ENCODE data around the gene DSTN.

DNA sequence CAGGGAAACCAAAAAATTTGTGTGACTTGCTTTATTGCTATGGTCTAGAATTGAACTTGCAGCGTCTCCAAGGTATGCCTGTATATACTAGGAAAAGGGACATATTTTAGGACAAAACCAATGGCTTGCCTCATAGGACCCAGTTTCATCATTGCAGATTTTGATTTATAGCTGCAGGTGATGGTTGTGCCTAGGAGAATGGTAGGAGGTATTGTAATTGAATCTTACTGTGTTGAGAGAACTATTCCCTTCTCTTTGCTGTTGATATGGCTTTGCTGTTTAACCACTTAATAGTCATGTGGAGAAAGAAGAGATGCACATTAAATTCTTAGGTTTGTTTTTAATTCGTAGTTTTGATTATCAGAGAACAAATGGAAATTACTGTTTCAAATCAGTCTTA lies 16.4 kb downstream of the DSTN start:
- TF ChIP-seq, protein P1, sequence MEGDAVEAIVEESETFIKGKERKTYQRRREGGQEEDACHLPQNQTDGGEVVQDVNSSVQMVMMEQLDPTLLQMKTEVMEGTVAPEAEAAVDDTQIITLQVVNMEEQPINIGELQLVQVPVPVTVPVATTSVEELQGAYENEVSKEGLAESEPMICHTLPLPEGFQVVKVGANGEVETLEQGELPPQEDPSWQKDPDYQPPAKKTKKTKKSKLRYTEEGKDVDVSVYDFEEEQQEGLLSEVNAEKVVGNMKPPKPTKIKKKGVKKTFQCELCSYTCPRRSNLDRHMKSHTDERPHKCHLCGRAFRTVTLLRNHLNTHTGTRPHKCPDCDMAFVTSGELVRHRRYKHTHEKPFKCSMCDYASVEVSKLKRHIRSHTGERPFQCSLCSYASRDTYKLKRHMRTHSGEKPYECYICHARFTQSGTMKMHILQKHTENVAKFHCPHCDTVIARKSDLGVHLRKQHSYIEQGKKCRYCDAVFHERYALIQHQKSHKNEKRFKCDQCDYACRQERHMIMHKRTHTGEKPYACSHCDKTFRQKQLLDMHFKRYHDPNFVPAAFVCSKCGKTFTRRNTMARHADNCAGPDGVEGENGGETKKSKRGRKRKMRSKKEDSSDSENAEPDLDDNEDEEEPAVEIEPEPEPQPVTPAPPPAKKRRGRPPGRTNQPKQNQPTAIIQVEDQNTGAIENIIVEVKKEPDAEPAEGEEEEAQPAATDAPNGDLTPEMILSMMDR (conservative IDR thresholded peaks at IDR 0.05; ENCODE audit: low read length): no peak
- no peak for TF ChIP-seq EZH2phosphoT487 (IDR thresholded peaks at IDR 0.05; ENCODE audit: borderline replicate concordance)

Measured in Loucy (cell line).